Activated naive CD8-positive, alpha-beta T cell treated with anti-CD3 and anti-CD28 coated beads, Interleukin-2, amount 50 U/mL, for 24 hours (primary cell): Measurements from ENCODE around the gene CNKSR3.

Experiments
- ATAC-seq: fragments of 150-1000 bp; cut with Tn5 transposase; one replicate; pipeline ENCODE4 v1.10.0; 2021
- DNase-seq: peaks from one replicate; pipeline ENCODE4 v3.0.0; 2021
- H3K27ac Mint-ChIP-seq: one replicate; pipeline ENCODE4 v1.8.0; 2021; ENCODE audit warnings: mild to moderate bottlenecking, mixed read lengths
- H3K27me3 Mint-ChIP-seq: one replicate; pipeline ENCODE4 v1.8.0; 2021; ENCODE audit warnings: mixed read lengths
- H3K36me3 Mint-ChIP-seq: one replicate; pipeline ENCODE4 v1.8.0; 2021; ENCODE audit warnings: low read depth, mixed read lengths
- H3K4me1 Mint-ChIP-seq: one replicate; pipeline ENCODE4 v1.8.0; 2021; ENCODE audit warnings: mixed read lengths
- H3K4me3 Mint-ChIP-seq: one replicate; pipeline ENCODE4 v1.8.0; 2021; ENCODE audit warnings: mild to moderate bottlenecking, moderate library complexity, mixed read lengths
- H3K9me3 Mint-ChIP-seq: one replicate; pipeline ENCODE4 v1.8.0; 2021; ENCODE audit warnings: mixed read lengths

Gene CNKSR3

DNA sequence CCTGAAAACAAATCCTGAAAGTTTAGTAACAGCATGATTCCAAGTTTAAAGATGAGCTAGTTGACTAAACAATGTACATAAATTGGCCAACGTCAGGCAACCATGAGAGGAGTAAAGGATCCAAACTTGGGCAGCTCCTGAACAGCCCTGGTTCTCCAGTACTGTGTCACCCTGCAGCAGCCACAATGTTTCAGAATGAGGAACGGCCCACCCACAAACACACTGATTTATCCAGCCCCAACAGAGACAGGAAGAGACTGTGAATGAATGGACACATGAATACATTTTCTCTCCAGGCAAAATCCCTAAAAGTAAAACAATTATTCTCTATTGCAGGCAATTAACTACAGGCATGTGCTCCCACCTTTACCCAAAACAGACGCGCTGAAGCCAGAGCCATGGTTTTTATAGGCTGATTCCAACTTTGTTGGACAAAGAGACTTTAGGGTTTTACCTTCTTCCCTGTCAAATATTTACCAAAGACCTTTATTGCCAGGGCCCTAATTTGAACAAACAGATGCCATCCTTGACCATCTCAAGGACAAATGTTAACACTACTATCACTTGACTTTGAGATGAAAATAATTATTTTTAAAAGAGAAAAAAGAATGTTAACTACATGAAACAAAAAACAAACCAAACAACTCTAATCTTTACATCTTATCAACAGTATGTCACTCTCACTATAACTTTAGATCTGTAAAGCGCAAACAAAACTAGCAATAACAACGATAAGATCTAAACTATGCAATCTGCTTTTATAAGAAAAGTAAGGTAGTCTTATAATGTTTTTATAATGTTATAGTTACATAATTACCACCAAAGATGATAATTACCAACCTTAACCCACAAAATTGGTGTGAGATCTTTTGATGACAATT lies 22.9 kb downstream of the CNKSR3 start:
- DNase-seq: no peak
- no peaks in the 10 kb centered on the region for H3K36me3 Mint-ChIP-seq

DNA sequence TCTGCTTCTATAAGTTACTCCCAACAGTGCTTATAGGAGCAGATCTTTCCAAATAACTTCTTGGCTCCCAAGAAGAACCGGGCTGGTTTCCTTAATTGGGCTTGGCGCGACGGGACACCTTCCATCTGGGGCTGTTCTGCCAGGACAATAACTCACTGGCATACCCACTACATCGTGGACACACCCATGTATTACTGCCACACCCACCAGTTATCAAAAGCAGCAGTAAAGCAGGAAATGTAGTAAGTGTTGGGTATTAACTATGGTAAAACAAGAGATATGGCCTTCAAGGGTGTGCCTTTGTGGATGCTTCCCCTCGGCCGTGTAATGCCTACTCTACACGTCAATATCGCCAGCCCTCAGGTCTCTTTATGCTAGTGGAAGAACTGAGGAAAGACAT lies 24.7 kb downstream of the CNKSR3 start:
- peaks cover 6% of the 10 kb centered on the region for H3K27me3 Mint-ChIP-seq
- no peak overlapping the region for H3K27ac Mint-ChIP-seq
- no peak overlapping the region for H3K4me3 Mint-ChIP-seq
- no peaks in the 10 kb centered on the region for H3K9me3 Mint-ChIP-seq
- DNase-seq: no peak
- ATAC-seq: no peak
- H3K36me3 Mint-ChIP-seq: no peaks in the 10 kb centered on the region
- H3K4me1 Mint-ChIP-seq: no peaks in the 10 kb centered on the region

More for the DNA sequence above, 22.9 kb downstream of the CNKSR3 start:
- Mint-ChIP-seq H3K27ac (no peak overlapping the region), H3K27me3 (peaks cover 4% of the 10 kb centered on the region), H3K4me1 (no peaks in the 10 kb centered on the region), H3K4me3 (no peak overlapping the region), H3K9me3 (no peaks in the 10 kb centered on the region)
- ATAC-seq: no peak

DNA sequence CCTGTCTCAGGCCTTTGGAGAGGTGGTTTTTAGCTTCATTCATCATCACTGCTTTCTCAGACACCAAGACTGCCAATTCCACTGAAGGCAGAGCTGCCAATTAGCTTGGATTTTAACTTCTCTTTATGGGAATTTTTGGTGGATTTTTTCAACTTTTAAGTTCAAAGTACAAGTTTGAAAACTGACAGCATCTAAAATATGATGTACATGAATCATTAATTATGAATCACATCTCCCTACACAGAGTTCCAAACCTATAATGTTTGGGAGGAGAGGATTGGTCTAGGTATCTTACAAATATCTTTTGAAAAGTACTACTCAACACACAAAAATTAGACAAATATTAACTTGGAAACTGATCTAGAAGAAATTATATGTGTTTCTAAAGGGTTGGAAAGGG lies 25.5 kb downstream of the CNKSR3 start:
- Mint-ChIP-seq H3K36me3 (no peaks in the 10 kb centered on the region), H3K9me3 (no peaks in the 10 kb centered on the region), H3K27me3 (peaks cover 4% of the 10 kb centered on the region), H3K4me3 (no peak overlapping the region), H3K27ac (no peak overlapping the region), H3K4me1 (no peaks in the 10 kb centered on the region)
- no peak for DNase-seq
- no peak for ATAC-seq

DNA sequence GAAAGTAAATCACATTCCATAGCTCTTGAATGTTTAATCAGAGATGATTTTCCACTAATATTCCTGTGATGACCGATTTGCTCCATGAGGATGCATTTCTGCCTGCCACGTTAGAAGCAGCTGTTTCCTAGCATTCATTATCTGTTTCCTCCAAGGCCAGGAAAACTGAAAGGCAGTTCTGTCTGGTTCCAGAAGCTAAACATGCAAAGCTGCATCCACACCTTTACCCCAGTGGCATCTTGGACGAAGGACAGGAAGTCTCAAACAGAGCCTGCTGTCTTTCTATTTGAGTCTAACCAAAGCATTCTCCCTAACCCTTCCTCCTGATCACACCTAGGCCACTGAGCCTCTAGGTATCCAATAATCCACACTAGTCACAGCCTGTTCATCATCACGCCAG lies 27.6 kb downstream of the CNKSR3 start:
- Mint-ChIP-seq H3K27ac (no peak overlapping the region), H3K36me3 (no peaks in the 10 kb centered on the region), H3K4me3 (no peak overlapping the region), H3K4me1 (no peaks in the 10 kb centered on the region), H3K9me3 (no peaks in the 10 kb centered on the region), H3K27me3 (peaks cover 4% of the 10 kb centered on the region)
- ATAC-seq (no peak), DNase-seq (no peak)

- no peaks in the 10 kb centered on the region for H3K9me3 Mint-ChIP-seq
- H3K4me1 Mint-ChIP-seq: no peaks in the 10 kb centered on the region
- no peak for ATAC-seq
- no peak overlapping the region for H3K27ac Mint-ChIP-seq
- DNase-seq: no peak
- no peak overlapping the region for H3K4me3 Mint-ChIP-seq
- peaks cover 4% of the 10 kb centered on the region for H3K27me3 Mint-ChIP-seq
- H3K36me3 Mint-ChIP-seq: no peaks in the 10 kb centered on the region
Measured at GRCh38 chr6:154481521-154482013, 28.9 kb downstream of the CNKSR3 start.

GRCh38 chr6:154479771-154480639 lies 30.5 kb downstream of the CNKSR3 start:
- Mint-ChIP-seq H3K36me3 (no peaks in the 10 kb centered on the region), H3K4me3 (no peak overlapping the region), H3K27ac (no peak overlapping the region), H3K27me3 (peaks cover 4% of the 10 kb centered on the region), H3K4me1 (no peaks in the 10 kb centered on the region), H3K9me3 (no peaks in the 10 kb centered on the region)
- DNase-seq (no peak), ATAC-seq (no peak)

- Mint-ChIP-seq H3K27ac (no peak overlapping the region), H3K4me1 (no peaks in the 10 kb centered on the region), H3K27me3 (peaks cover 4% of the 10 kb centered on the region), H3K9me3 (no peaks in the 10 kb centered on the region), H3K4me3 (no peak overlapping the region), H3K36me3 (no peaks in the 10 kb centered on the region)
- DNase-seq (no peak), ATAC-seq (no peak)
Measured at GRCh38 chr6:154479351-154479769, 31.1 kb downstream of the CNKSR3 start.

- DNase-seq: no peak
- H3K36me3 Mint-ChIP-seq: no peaks in the 10 kb centered on the region
- no peak overlapping the region for H3K4me3 Mint-ChIP-seq
- no peaks in the 10 kb centered on the region for H3K9me3 Mint-ChIP-seq
- H3K27ac Mint-ChIP-seq: no peak overlapping the region
- H3K4me1 Mint-ChIP-seq: no peaks in the 10 kb centered on the region
- ATAC-seq: no peak
- peaks cover 3% of the 10 kb centered on the region for H3K27me3 Mint-ChIP-seq
Measured at GRCh38 chr6:154478701-154479060, 31.8 kb downstream of the CNKSR3 start.

- ATAC-seq: peak; percentile 31
- no peak for DNase-seq
Measured at GRCh38 chr6:154478021-154478700, 32.3 kb downstream of the CNKSR3 start.

DNA sequence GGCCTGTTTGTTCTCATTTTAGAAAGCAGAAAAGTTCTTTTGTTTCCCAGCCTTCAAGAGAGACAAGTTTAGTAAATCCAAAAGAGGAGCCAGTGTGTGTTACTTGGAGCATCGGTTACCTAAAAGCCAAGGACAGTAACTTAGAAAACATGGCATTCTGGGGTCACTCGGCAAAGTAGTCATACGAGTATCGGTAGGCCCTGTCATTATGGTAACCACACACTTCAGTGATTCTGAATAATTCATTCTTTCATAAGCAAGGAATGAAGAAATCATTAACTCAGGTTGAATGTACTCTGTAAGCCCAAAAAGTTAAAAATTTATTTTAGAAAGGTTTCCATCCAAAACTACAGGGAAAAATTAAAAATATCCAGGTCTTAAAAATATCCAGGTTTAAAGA lies 34.0 kb downstream of the CNKSR3 start:
- no peak for DNase-seq
- no peak for ATAC-seq
- H3K9me3 Mint-ChIP-seq: no peaks in the 10 kb centered on the region
- no peak overlapping the region for H3K4me3 Mint-ChIP-seq
- H3K36me3 Mint-ChIP-seq: no peaks in the 10 kb centered on the region
- no peaks in the 10 kb centered on the region for H3K27me3 Mint-ChIP-seq
- no peaks in the 10 kb centered on the region for H3K4me1 Mint-ChIP-seq
- no peak overlapping the region for H3K27ac Mint-ChIP-seq

More at GRCh38 chr6:154478021-154478700, 32.3 kb downstream of the CNKSR3 start:
- peaks cover 2% of the 10 kb centered on the region for H3K27me3 Mint-ChIP-seq
- no peaks in the 10 kb centered on the region for H3K4me1 Mint-ChIP-seq
- H3K36me3 Mint-ChIP-seq: no peaks in the 10 kb centered on the region
- H3K4me3 Mint-ChIP-seq: no peak overlapping the region
- no peak overlapping the region for H3K27ac Mint-ChIP-seq
- H3K9me3 Mint-ChIP-seq: no peaks in the 10 kb centered on the region

DNA sequence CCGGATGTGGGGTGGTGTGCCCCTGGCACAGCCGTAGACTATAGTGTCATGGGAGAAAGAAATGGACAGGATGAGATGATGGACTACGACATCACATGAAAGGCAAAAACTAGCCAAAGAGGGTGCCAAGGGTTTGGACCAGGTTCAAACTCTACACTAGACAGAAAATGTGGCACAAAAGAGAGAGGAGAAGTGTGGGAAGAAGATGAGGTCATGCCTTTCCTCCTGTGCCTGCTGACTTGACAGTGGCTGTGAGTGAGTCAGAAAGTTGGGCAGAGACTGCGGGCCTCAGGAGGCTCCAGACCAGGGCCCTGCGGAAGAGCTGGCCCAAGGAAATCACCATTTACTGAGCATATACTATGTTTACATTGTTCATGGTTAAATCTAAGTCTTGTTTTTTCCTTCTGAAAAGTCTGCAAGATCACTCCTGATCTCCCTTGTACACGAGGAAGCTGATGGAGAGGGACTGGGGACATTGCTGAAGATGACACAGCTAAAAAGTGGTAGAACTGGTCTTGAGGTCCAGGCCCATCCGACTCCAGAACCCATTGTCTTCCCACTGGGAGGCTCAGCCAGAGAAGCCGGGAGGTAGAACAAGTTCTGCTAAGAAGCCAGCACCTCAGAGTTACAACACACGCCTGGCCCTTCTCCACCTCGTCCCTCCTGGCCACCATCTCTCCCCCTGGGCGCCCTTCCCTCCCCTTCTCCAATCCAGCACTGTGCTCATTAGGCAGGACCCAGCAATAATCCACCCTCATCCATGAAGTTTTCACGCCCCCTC lies 35.6 kb downstream of the CNKSR3 start:
- Mint-ChIP-seq H3K4me3 (no peak overlapping the region), H3K4me1 (no peaks in the 10 kb centered on the region), H3K9me3 (peaks cover 9% of the 10 kb centered on the region), H3K27me3 (no peaks in the 10 kb centered on the region), H3K27ac (no peak overlapping the region), H3K36me3 (no peaks in the 10 kb centered on the region)
- no peak for DNase-seq
- ATAC-seq: no peak

DNA sequence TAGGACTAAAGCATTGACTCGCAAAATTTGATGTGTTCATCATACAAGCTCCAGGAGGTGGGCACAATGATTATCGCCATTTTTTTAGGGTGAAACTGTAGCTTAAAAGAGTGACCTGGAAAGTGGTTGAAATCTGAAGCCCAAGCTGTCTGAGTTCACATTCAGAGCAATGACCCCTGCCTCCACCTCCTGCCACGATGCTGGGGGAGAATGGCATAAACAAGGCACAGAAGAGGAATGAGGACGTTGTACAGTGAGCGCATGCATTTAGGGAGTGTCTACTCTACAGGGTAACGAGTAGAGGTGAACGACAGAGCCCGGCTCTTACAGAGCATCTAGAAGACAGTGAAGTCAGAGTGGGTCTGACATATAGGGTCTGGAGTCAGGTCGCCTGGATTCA lies 37.2 kb downstream of the CNKSR3 start:
- no peaks in the 10 kb centered on the region for H3K27me3 Mint-ChIP-seq
- no peak for ATAC-seq
- no peaks in the 10 kb centered on the region for H3K36me3 Mint-ChIP-seq
- no peaks in the 10 kb centered on the region for H3K4me1 Mint-ChIP-seq
- H3K9me3 Mint-ChIP-seq: peaks cover 9% of the 10 kb centered on the region
- H3K4me3 Mint-ChIP-seq: no peak overlapping the region
- H3K27ac Mint-ChIP-seq: no peak overlapping the region
- DNase-seq: no peak

- H3K36me3 Mint-ChIP-seq: no peaks in the 10 kb centered on the region
- no peaks in the 10 kb centered on the region for H3K27me3 Mint-ChIP-seq
- DNase-seq (no peak), ATAC-seq (no peak)
- H3K4me1 Mint-ChIP-seq: no peaks in the 10 kb centered on the region
- no peak overlapping the region for H3K4me3 Mint-ChIP-seq
- H3K9me3 Mint-ChIP-seq: peaks cover 9% of the 10 kb centered on the region
- H3K27ac Mint-ChIP-seq: no peak overlapping the region
Measured at GRCh38 chr6:154471609-154472362, 38.7 kb downstream of the CNKSR3 start.
